GM23338 (cell line): ENCODE measurements around the gene SMU1. TPM values are rescaled to one million over a fixed set of nuclear protein-coding genes. Genes with fewer than 3 reads are reported as not detected.

Experiments used
- ATAC-seq: fragments of 200-7000 bp; cut with Tn5 transposase; 3 replicates; pipeline ENCODE4 v1.9.1; 2020
- DNase-seq: peaks from one replicate; pipeline ENCODE4 v3.0.0-alpha.2; 2015; ENCODE audit warnings: low spot score
- H2AFZ ChIP-seq: fragments of 200-600 bp; sonication (generic); 2 replicates; pipeline ENCODE4 v1.8.0; 2016; ENCODE audit warnings: antibody characterized with exemption, mild to moderate bottlenecking, moderate library complexity
- H3F3A ChIP-seq: fragments of 200-600 bp; sonication (generic); replicated peaks from 2 replicates; pipeline ENCODE4 v1.8.0; 2017; ENCODE audit warnings: antibody characterized with exemption, mixed run types, low read depth
- H3K27ac ChIP-seq: fragments of 200-600 bp; sonication (generic); 2 replicates; pipeline ENCODE4 v1.6.1; 2016; ENCODE audit warnings: low read depth
- H3K27me3 ChIP-seq: fragments of 200-600 bp; sonication (generic); 2 replicates; pipeline ENCODE4 v1.8.0; 2016; ENCODE audit warnings: mild to moderate bottlenecking, mixed run types, moderate library complexity; ENCODE audit not compliant: insufficient read depth
- H3K36me3 ChIP-seq: fragments of 200-600 bp; sonication (generic); 2 replicates; pipeline ENCODE4 v1.8.0; 2016; ENCODE audit warnings: mild to moderate bottlenecking; ENCODE audit not compliant: insufficient read depth
- H3K4me1 ChIP-seq: fragments of 200-600 bp; sonication (generic); 2 replicates; pipeline ENCODE4 v1.8.0; 2016; ENCODE audit warnings: mild to moderate bottlenecking, moderate library complexity; ENCODE audit not compliant: insufficient read depth
- H3K4me2 ChIP-seq: fragments of 200-600 bp; sonication (generic); 2 replicates; pipeline ENCODE4 v1.7.1; 2017; ENCODE audit warnings: mixed run types
- H3K4me3 ChIP-seq: fragments of 200-600 bp; sonication (generic); 2 replicates; pipeline ENCODE4 v1.6.1; 2016; ENCODE audit warnings: mixed run types
- H3K79me2 ChIP-seq: fragments of 200-600 bp; sonication (generic); replicated peaks from 2 replicates; pipeline ENCODE4 v1.8.0; 2017; ENCODE audit warnings: mild to moderate bottlenecking; ENCODE audit not compliant: insufficient read depth
- H3K9me2 ChIP-seq: fragments of 200-600 bp; sonication (generic); 2 replicates; pipeline ENCODE4 v1.8.0; 2017; ENCODE audit not compliant: insufficient read depth
- H4K20me1 ChIP-seq: fragments of 200-600 bp; sonication (generic); replicated peaks from 2 replicates; pipeline ENCODE4 v1.8.0; 2017; ENCODE audit warnings: mild to moderate bottlenecking; ENCODE audit not compliant: insufficient read depth
- H3K27ac Mint-ChIP-seq: 2 replicates; pipeline ENCODE4 v1.8.0; 2020; ENCODE audit warnings: inconsistent platforms, mild to moderate bottlenecking, moderate library complexity, mixed read lengths
- H3K27me3 Mint-ChIP-seq: 3 replicates; pipeline ENCODE4 v1.8.0; 2022; ENCODE audit warnings: low read depth, mild to moderate bottlenecking, moderate library complexity, mixed read lengths, inconsistent platforms; ENCODE audit not compliant: insufficient read depth, poor library complexity
- H3K36me3 Mint-ChIP-seq: 3 replicates; pipeline ENCODE4 v1.8.0; 2021; ENCODE audit warnings: low read depth, mild to moderate bottlenecking, inconsistent platforms, moderate library complexity, mixed read lengths
- H3K4me1 Mint-ChIP-seq: 3 replicates; pipeline ENCODE4 v1.8.0; 2020; ENCODE audit warnings: mild to moderate bottlenecking, inconsistent platforms, mixed read lengths
- H3K4me3 Mint-ChIP-seq: 3 replicates; pipeline ENCODE4 v1.8.0; 2021; ENCODE audit warnings: moderate library complexity, mild to moderate bottlenecking, inconsistent platforms, mixed read lengths
- H3K9me3 Mint-ChIP-seq: 3 replicates; pipeline ENCODE4 v1.8.0; 2020; ENCODE audit warnings: moderate library complexity, mild to moderate bottlenecking, inconsistent platforms, mixed read lengths
- EZH2 ChIP-seq: fragments of 200-600 bp; sonication (generic); IDR thresholded peaks from one replicate; pipeline ENCODE4 v1.8.0; 2017; ENCODE audit warnings: antibody characterized with exemption, mild to moderate bottlenecking, low read depth; ENCODE audit not compliant: unreplicated experiment
- EZH2phosphoT487 ChIP-seq: fragments of 200-600 bp; sonication (generic); IDR thresholded peaks from one replicate; pipeline ENCODE4 v1.8.1; 2018; ENCODE audit warnings: antibody characterized with exemption; ENCODE audit not compliant: unreplicated experiment
- JUNB ChIP-seq: IDR thresholded peaks from one replicate; pipeline ENCODE4 v1.6.1; 2016; ENCODE audit warnings: antibody characterized with exemption; ENCODE audit not compliant: unreplicated experiment
- POLR2AphosphoS5 ChIP-seq: IDR thresholded peaks from 2 replicates; pipeline ENCODE4 v1.6.1; 2016; ENCODE audit warnings: antibody characterized with exemption, low read depth
- STAT1 ChIP-seq: IDR thresholded peaks from one replicate; pipeline ENCODE4 v1.6.1; 2016; ENCODE audit warnings: antibody characterized with exemption; ENCODE audit not compliant: unreplicated experiment
- ZNF331 ChIP-seq: fragments of 250-450 bp; sonication (Bioruptor Pico); IDR thresholded peaks from 2 replicates; pipeline ENCODE4 v1.5.0; 2020; ENCODE audit warnings: low read depth, mild to moderate bottlenecking, moderate library complexity
- polyA plus RNA-seq: library from polyadenylated mRNA; unstranded; fragments of >200 nt; fragmentation: Nextera tagmentation; extraction: Ambion mirVana; gene quantifications from 2 replicates; pipeline ENCODE4 v1.2.1, GENCODE V29; 2016
- total RNA-seq: library from RNA; depleted of rRNA; stranded (reverse); fragments of >200 nt; shearing (Covaris generic); gene quantifications from 2 replicates; pipeline ENCODE4 v1.2.3, GENCODE V29; 2014
- TF ChIP-seq, protein P1 (sequence below): IDR thresholded peaks from 2 replicates; pipeline ENCODE4 v1.6.1; 2016; ENCODE audit warnings: antibody characterized with exemption
- TF ChIP-seq, protein P2 (sequence below), 2 experiments: fragments of 200-600 bp in 1 of 2; sonication (generic) in 1 of 2; conservative IDR thresholded peaks; 2 replicates each; pipeline versions ENCODE4 v1.5.1 to v1.6.1; 2016 to 2017; ENCODE audit warnings: antibody characterized with exemption in 2 of 2, low read depth in 2 of 2, mild to moderate bottlenecking in 2 of 2, moderate library complexity in 1 of 2
- TF ChIP-seq, protein P3 (sequence below): fragments of 250-450 bp; sonication (Bioruptor Pico); IDR thresholded peaks from 2 replicates; pipeline ENCODE4 v1.5.0; 2020; ENCODE audit warnings: mild to moderate bottlenecking, moderate library complexity

The SMU1 gene
- total and polyA plus RNA-seq, 2 experiments from 2014 or later: 14.3 to 23.8 TPM

DNA sequence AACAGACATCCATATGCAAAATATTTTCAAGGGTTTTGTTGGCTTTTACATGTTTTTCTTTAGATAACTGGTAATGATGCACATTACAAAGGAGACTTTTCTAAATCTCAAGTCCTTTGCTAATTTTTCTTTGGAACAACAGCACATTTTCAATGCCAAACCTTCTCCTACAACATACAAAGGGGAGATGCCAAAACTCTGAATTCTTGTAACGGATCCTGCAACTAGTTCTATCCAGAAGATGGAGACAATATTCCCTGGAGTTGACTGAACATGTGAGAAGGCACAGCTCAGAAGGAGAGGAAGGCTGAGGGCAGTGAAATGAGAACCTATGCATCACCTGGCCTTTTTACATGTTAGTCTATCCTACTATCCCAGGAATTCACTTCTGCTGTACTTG lies 30.4 kb downstream of the SMU1 start:
- TF ChIP-seq, protein P1, sequence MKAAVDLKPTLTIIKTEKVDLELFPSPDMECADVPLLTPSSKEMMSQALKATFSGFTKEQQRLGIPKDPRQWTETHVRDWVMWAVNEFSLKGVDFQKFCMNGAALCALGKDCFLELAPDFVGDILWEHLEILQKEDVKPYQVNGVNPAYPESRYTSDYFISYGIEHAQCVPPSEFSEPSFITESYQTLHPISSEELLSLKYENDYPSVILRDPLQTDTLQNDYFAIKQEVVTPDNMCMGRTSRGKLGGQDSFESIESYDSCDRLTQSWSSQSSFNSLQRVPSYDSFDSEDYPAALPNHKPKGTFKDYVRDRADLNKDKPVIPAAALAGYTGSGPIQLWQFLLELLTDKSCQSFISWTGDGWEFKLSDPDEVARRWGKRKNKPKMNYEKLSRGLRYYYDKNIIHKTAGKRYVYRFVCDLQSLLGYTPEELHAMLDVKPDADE: no peak
- TF ChIP-seq ZNF331 (CRISPR knock-in tag): no peak
- no peak for TF ChIP-seq EZH2
- TF ChIP-seq EZH2phosphoT487: no peak
- TF ChIP-seq, protein P2, sequence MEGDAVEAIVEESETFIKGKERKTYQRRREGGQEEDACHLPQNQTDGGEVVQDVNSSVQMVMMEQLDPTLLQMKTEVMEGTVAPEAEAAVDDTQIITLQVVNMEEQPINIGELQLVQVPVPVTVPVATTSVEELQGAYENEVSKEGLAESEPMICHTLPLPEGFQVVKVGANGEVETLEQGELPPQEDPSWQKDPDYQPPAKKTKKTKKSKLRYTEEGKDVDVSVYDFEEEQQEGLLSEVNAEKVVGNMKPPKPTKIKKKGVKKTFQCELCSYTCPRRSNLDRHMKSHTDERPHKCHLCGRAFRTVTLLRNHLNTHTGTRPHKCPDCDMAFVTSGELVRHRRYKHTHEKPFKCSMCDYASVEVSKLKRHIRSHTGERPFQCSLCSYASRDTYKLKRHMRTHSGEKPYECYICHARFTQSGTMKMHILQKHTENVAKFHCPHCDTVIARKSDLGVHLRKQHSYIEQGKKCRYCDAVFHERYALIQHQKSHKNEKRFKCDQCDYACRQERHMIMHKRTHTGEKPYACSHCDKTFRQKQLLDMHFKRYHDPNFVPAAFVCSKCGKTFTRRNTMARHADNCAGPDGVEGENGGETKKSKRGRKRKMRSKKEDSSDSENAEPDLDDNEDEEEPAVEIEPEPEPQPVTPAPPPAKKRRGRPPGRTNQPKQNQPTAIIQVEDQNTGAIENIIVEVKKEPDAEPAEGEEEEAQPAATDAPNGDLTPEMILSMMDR (conservative IDR thresholded peaks at IDR 0.05; ENCODE audit: low read depth in 2 of 2): no peak
- TF ChIP-seq, protein P3, sequence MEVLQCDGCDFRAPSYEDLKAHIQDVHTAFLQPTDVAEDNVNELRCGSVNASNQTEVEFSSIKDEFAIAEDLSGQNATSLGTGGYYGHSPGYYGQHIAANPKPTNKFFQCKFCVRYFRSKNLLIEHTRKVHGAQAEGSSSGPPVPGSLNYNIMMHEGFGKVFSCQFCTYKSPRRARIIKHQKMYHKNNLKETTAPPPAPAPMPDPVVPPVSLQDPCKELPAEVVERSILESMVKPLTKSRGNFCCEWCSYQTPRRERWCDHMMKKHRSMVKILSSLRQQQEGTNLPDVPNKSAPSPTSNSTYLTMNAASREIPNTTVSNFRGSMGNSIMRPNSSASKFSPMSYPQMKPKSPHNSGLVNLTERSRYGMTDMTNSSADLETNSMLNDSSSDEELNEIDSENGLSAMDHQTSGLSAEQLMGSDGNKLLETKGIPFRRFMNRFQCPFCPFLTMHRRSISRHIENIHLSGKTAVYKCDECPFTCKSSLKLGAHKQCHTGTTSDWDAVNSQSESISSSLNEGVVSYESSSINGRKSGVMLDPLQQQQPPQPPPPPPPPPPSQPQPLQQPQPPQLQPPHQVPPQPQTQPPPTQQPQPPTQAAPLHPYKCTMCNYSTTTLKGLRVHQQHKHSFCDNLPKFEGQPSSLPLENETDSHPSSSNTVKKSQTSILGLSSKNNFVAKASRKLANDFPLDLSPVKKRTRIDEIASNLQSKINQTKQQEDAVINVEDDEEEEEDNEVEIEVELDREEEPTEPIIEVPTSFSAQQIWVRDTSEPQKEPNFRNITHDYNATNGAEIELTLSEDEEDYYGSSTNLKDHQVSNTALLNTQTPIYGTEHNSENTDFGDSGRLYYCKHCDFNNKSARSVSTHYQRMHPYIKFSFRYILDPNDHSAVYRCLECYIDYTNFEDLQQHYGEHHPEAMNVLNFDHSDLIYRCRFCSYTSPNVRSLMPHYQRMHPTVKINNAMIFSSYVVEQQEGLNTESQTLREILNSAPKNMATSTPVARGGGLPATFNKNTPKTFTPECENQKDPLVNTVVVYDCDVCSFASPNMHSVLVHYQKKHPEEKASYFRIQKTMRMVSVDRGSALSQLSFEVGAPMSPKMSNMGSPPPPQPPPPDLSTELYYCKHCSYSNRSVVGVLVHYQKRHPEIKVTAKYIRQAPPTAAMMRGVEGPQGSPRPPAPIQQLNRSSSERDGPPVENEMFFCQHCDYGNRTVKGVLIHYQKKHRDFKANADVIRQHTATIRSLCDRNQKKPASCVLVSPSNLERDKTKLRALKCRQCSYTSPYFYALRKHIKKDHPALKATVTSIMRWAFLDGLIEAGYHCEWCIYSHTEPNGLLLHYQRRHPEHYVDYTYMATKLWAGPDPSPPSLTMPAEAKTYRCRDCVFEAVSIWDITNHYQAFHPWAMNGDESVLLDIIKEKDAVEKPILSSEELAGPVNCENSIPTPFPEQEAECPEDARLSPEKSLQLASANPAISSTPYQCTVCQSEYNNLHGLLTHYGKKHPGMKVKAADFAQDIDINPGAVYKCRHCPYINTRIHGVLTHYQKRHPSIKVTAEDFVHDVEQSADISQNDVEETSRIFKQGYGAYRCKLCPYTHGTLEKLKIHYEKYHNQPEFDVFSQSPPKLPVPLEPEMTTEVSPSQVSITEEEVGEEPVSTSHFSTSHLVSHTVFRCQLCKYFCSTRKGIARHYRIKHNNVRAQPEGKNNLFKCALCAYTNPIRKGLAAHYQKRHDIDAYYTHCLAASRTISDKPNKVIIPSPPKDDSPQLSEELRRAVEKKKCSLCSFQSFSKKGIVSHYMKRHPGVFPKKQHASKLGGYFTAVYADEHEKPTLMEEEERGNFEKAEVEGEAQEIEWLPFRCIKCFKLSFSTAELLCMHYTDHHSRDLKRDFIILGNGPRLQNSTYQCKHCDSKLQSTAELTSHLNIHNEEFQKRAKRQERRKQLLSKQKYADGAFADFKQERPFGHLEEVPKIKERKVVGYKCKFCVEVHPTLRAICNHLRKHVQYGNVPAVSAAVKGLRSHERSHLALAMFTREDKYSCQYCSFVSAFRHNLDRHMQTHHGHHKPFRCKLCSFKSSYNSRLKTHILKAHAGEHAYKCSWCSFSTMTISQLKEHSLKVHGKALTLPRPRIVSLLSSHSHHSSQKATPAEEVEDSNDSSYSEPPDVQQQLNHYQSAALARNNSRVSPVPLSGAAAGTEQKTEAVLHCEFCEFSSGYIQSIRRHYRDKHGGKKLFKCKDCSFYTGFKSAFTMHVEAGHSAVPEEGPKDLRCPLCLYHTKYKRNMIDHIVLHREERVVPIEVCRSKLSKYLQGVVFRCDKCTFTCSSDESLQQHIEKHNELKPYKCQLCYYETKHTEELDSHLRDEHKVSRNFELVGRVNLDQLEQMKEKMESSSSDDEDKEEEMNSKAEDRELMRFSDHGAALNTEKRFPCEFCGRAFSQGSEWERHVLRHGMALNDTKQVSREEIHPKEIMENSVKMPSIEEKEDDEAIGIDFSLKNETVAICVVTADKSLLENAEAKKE (CRISPR knock-in tag): no peak
- TF ChIP-seq STAT1: no peak
- TF ChIP-seq POLR2AphosphoS5: no peak
- TF ChIP-seq JUNB: no peak
- H3K4me2 ChIP-seq: no peak overlapping the region
- H3K4me3 ChIP-seq: no peak overlapping the region
- H3F3A ChIP-seq: 0 out of 2 replicates have a peak, but pooled peaks cover 4% of the 10 kb centered on the region
- no peaks in the 10 kb centered on the region for H3K27me3 ChIP-seq
- H2AFZ ChIP-seq: no peak overlapping the region
- peaks cover 30% of the 10 kb centered on the region for H3K36me3 Mint-ChIP-seq
- no peaks in the 10 kb centered on the region for H3K9me3 Mint-ChIP-seq
- H3K27ac Mint-ChIP-seq: no peak overlapping the region
- H3K27me3 Mint-ChIP-seq: no peaks in the 10 kb centered on the region
- ATAC-seq (no peak), DNase-seq (no peak)
- H3K4me1 ChIP-seq: peaks cover 16% of the 10 kb centered on the region
- no peaks in the 10 kb centered on the region for H3K9me2 ChIP-seq
- H4K20me1 ChIP-seq: no peaks in the 10 kb centered on the region; the same call in 1 of the 2 replicates
- H3K4me3 Mint-ChIP-seq: no peak overlapping the region
- H3K36me3 ChIP-seq: peaks cover 12% of the 10 kb centered on the region; the same call in 1 of the 2 replicates
- H3K79me2 ChIP-seq: no peaks in the 10 kb centered on the region; the same call in 1 of the 2 replicates
- no peak overlapping the region for H3K27ac ChIP-seq
- peaks cover 22% of the 10 kb centered on the region for H3K4me1 Mint-ChIP-seq
